Anterior cingulate cortex (tissue), 58 donors: ENCODE results near the gene ARL10.

ENCODE experiments used
- DNase-seq, 58 donors: peaks; one replicate each; lab custom pipeline; 2025; lab: John Stamatoyannopoulos, UW

ARL10 gene

DNA sequence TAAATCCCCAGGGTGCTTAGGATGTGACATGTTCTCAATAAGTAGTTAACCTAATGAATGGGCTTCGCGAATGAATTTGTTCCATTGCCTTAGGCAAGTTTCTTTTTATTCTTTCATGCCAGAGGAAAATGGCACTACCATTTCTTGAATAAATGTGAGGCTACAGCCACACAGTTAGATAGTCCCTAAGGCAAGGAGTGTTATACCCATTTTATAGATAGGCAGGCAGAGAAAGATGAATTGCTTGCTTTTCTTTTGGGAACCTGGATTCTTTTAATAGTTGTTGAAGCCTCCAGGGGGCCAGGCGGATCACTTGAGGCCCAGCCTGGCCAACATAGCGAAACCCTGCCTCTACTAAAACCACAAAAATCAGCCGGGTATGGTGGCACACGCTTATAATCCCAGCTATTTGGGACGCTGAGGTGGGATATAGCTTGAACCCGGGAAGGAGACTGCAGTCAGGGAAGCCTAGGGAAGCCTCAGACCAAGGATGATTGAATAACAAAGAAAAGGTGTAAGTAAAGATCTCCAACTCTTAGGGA lies 22.2 kb downstream of the ARL10 start:
- no peak for DNase-seq

DNA sequence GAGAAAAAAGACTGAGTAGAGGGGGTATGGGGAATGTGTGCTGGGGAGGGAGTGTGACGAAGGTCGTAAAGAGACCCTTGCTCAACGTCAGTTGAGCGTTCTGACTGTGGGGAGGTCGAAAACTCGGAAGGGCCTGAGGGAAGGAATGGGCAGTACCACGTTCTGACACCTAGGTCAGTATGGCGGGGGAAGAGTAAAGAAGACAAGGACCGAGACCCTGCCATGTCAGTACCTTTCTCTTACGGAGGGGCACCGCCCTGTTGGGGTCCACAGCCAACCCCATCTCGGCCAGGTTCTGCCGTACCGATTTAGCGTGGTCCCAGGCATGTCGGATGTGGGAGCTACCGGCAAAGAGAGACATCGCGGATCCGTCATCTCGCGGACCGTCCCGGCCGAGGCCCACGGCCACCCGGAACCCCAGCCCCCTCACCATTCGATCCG lies 22.7 kb downstream of the ARL10 start:
- DNase-seq: no peak

GRCh38 chr5:176388444-176389134 lies 23.3 kb downstream of the ARL10 start, which contains the start of the genes HIGD2A and NOP16:
HIGD2A (plus strand) TSS chr5:176388751; CDS start chr5:176388820, 69 bp downstream.
NOP16 (minus strand) TSS chr5:176388598; CDS start chr5:176388539, 59 bp downstream.
- DNase-seq: peak; percentile 92 to 100 (median 98)

GRCh38 chr5:176389135-176390123 lies 24.1 kb downstream of the ARL10 start:
- DNase-seq: peak in 1 of 58 donors; percentile 84

DNA sequence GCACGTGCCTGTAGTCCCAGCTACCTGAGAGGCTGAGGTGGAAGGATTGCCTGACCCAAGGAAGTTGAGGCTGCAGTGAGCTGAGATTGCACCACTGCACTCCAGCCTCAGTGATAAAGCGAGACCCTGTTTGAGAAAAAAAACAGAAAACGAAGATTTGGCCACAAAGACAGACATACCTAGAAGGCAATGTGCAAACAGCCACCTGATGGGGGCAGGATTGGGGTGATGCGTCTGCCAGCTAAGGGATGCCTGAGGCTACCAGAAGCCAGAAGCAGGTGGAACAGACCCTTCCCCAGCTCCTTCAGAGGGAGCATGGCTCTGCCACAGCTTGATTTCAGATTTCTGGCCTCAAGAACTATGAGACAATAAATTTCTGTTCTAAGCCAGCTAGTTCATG lies 26.2 kb downstream of the ARL10 start:
- DNase-seq: no peak

DNA sequence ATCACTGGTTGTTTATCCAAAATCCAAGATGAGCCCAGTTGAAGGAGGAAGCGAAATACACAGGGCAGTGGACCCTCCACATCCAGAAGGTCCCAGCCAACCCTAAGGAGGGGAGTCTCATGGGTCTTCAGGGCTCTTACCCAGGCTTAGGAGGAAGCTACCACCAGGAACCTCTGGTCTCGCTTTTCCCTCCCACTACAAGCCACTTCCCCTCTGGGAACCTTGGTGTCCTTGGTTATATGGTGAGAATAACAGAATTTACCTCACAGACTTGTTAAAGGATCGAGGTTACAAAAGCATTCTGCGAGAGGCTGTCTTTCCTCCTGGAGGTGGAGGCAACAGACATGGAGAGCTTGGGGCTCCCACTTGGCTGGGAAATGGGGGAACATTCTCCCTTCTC lies 26.7 kb downstream of the ARL10 start:
- DNase-seq: peak in 1 of 58 donors; percentile 3

DNA sequence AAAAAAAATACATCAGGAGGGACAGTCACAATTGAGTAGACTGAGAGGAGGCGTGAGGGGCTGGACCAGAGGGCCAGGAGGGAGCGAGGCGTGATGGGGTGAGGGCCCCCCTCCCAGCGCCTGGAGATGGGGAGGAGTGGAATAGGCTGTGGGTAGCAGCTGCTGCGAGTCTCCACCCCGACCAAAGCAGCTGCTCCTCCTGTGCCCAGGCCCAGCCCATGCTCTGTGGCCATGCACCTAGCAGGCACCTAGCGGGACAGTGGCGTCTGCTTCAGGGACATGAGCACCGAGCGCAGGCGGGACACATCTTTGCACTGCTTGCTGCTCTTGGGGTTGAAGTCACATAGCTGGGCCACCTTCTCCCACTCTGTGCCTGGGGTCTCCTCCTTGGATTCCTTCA lies 27.2 kb downstream of the ARL10 start:
- DNase-seq: no peak

DNA sequence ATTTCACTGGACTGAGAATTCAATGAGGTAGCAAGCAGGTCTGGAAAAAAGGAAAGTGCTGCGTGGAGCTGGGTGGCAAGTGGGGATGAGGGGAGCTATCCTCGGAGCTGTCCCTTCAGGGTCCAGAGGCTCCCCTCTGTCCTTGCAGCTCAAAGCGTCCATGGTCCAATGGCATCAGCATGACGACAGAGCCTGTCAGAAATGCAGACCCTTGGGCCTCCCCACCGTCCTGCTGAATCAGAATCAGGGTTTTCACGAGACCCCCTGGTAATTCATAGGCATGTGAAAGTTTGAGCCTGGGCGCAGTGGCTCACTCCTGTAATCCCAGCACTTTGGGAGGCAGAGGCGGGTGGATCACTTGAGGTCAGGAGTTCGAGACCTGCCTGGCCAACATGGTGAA lies 28.8 kb downstream of the ARL10 start:
- no peak for DNase-seq

DNA sequence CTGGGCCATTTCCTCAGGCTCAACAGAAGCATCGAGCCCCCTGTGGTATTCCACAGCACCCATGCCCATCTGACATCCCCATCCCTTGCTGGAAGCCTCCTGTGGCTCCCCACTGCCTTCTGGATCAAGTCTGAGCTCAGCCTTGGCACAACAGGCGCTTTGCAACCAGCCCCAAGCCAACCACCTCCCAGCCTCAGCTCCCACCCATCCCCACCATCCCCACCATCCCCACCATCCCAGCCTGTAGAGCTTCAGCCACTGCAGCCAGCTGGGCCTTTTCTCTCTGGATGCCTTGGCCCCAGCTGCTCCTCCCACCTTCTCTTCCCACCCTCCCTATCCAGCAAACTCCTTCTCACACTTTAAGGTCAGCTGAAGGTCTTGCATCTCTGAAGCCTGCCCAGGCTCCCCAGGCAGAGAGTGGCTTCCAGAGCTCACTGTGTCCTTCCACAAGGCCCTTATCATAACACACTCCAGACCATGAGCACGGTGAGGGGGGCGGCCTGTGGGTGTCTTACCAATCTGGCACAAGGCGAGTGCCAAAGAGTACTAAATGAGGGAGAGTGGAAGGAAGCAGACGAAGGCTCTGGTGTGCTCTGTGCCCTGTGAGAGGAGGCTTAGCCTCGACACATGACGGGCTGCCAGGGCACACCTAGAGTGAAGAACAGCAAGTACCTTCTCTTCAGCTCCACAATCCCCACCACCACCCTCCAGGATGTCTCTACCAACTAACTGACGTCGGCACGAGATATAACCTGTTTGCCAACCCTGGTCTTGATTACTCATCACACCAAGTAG lies 29.8 kb downstream of the ARL10 start:
- DNase-seq: no peak

- no peak for DNase-seq
Measured at GRCh38 chr5:176396330-176396729, 31.0 kb downstream of the ARL10 start.

DNA sequence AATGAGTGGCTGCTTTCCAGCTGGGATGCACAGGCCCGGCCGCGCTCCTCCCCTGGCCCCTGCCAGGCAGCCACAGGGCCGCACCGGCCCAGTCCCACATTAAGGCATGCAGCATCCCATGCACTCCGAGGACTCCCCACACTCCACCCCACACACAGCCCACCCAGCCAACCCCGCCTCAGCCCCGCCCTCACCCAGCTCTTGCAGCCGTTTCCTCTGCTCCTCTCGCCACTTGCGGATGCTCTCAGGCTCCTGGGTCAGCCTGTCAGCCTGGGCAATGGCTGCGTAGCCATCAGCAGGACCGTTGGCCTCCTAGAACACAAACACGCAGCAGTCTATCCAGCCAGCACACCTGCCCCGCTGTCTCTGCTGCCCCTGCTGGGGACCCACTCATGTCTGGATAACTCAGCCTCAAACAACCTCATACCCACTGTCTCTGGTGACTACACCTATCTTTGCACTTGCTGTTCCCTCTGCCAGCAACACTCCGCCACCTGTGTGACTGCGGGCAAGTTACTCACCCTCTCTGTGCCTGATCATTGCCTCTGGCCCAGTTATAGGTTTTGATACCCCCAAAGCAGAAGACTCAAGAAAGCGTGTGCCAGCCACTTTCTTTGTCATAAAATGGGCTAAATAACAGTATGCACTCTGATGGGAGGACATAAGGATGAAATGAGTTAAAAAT lies 32.6 kb downstream of the ARL10 start:
- DNase-seq: no peak

DNA sequence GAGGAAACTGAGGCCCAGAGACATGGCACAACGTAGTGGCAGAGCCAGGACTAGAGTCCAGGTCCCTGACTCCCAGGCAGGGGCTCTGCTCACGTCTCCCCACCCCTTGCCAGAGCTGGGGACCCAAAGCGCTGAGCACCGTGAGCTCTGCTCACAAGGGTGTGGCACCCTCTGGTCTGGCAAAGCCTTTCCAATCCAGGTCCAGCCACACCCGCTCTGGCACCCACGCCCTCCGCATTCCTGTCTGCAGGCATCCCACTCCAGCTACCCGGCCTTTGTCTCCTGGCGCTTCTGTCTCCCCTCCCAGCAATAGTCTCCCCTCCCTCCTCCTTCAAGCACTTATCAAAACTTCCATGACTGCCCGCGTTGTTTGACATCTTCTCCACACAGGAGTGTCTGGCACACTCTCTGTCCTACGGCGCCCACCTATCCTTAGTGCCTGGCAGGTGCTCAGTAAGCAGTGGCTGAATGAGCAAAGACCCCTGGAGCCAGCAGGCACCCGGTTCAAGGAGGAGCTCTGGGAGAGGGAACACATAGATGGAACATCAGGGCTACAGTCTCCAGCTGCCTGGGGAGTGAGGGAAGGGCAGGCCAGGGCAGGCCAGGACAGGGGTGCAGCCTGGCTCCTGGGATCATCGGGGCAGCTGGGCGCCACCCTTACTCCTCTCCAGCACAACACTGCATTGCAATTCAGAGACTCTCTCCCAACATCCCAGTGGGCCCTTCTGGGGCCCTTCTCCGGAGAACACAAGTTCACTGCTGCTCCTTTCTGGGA lies 35.3 kb downstream of the ARL10 start:
- DNase-seq: no peak

GRCh38 chr5:176401281-176402205 lies 36.3 kb downstream of the ARL10 start:
- no peak for DNase-seq

DNA sequence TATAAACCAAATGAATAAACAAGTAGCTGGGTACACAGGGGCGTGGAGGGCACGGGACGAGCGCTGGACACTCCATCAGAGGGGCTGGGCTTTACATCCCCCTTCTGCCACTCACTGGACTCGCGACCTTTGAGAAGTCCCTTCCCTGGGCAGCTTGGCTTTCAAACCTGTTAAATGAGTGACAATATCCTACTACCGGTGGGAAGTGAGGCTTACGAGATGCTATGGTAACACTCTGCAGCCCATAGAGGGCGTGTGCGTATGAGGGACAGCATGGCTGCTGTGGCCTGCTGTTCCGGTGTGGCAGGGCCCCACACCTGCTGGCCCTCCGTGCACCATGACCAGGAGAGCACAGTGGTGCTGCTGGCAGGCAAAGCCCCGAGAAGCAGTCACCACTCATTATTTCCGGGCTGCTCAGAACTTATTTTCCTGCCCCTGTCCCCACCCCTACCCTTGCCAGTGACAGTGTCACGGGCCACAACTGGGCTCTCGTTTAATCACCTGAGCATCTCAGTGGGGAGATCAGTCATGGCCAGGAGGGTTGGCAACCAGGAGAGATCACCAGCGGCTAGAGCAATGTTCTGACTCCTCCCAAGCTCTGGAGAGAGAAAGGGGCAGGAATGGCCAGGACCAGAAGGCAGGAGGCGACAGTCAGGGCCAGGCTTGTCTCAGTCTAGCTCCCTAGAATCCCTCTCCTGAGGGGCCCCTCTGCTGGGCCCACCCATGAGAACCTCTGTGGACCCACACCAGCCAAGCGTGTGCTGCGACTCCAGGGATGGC lies 40.6 kb downstream of the ARL10 start:
- no peak for DNase-seq

GRCh38 chr5:176406436-176407052 lies 41.3 kb downstream of the ARL10 start:
- DNase-seq: no peak

GRCh38 chr5:176407456-176408251 lies 42.4 kb downstream of the ARL10 start:
- DNase-seq: peak in 1 of 58 donors; percentile 14
